DMS79 (cell line): Measurements from ENCODE around the gene ZNF415.
"Not testable (repeated sequence)": the region's sequence is repeated elsewhere in the genome, so short reads cannot be mapped to it uniquely, and the experiment has no call there.

ENCODE experiments used
- DNase-seq: peaks from one replicate; lab custom pipeline; 2025; lab: John Stamatoyannopoulos, UW

Gene ZNF415

GRCh38 chr19:53102756-53103233, 29.9 kb downstream of the ZNF415 start:
- DNase-seq: peak; percentile 32

- no peak for DNase-seq
These were observed 30.4 kb downstream of the ZNF415 start for GRCh38 chr19:53102206-53102755.

GRCh38 chr19:53101518-53101917, 31.2 kb downstream of the ZNF415 start:
- no peak for DNase-seq

GRCh38 chr19:53098570-53098969, 34.1 kb downstream of the ZNF415 start:
- not testable (repeated sequence) for DNase-seq

GRCh38 chr19:53096982-53097690, 35.6 kb downstream of the ZNF415 start:
- DNase-seq: not testable (repeated sequence)

- not testable (repeated sequence) for DNase-seq
These were observed 36.1 kb downstream of the ZNF415 start for GRCh38 chr19:53096579-53096978.

GRCh38 chr19:53094754-53095575, 37.7 kb downstream of the ZNF415 start:
- no peak for DNase-seq

- DNase-seq: no peak
These were observed 40.0 kb downstream of the ZNF415 start for GRCh38 chr19:53092723-53093122.

GRCh38 chr19:53091413-53092254, 41.1 kb downstream of the ZNF415 start:
- no peak for DNase-seq

GRCh38 chr19:53088091-53088490, 44.6 kb downstream of the ZNF415 start:
- no peak for DNase-seq

GRCh38 chr19:53086949-53087348, 45.8 kb downstream of the ZNF415 start:
- no peak for DNase-seq

- no peak for DNase-seq
These were observed 47.2 kb downstream of the ZNF415 start for GRCh38 chr19:53085496-53085895.

GRCh38 chr19:53082929-53083328, 49.8 kb downstream of the ZNF415 start:
- DNase-seq: no peak

GRCh38 chr19:53079313-53079924, 53.3 kb downstream of the ZNF415 start:
- no peak for DNase-seq

GRCh38 chr19:53078668-53079067, 54.0 kb downstream of the ZNF415 start:
- DNase-seq: no peak

- DNase-seq: no peak
These were observed 55.7 kb downstream of the ZNF415 start for GRCh38 chr19:53076984-53077383.

GRCh38 chr19:53068834-53069233, 63.9 kb downstream of the ZNF415 start:
- no peak for DNase-seq

GRCh38 chr19:53068199-53068598, 64.5 kb downstream of the ZNF415 start:
- DNase-seq: no peak

- DNase-seq: peak; percentile 50
These were observed 74.7 kb downstream of the ZNF415 start for GRCh38 chr19:53057904-53058580.
